Panc1 (cell line): ENCODE results near the gene ATOSA. TPM values are rescaled to one million over a fixed set of nuclear protein-coding genes. Genes with fewer than 3 reads are reported as not detected.

Experiments
- ATAC-seq: fragments of 200-7000 bp; cut with Tn5 transposase; 2 replicates; pipeline ENCODE4 v1.9.1; 2020; ENCODE audit warnings: mild to moderate bottlenecking, moderate library complexity
- BruUV-seq: library from RNA; stranded (reverse); fragments of 400-500 nt; replicated peaks from 2 replicates; lab custom pipeline; 2021; lab: Mats Ljungman, UMichigan
- CTCF ChIA-PET: fragments of 300-600 bp; sonication (Branson Sonifier 250); formaldehyde crosslinking; loops from one replicate; lab custom pipeline; 2022; ENCODE audit warnings: antibody characterized with exemption; lab: Charles Lee
- POLR2A ChIA-PET: fragments of 300-600 bp; sonication (Branson Sonifier 250); formaldehyde crosslinking; loops from one replicate; lab custom pipeline; 2022; ENCODE audit warnings: antibody characterized with exemption; lab: Charles Lee
- DNase-seq: peaks from one replicate; pipeline ENCODE4 v3.0.0-alpha.2; 2010; ENCODE audit warnings: low read depth, low spot score
- H3K27ac ChIP-seq: 2 replicates; pipeline ENCODE4 v1.5.1; 2011; ENCODE audit warnings: mild to moderate bottlenecking, low read length, inconsistent platforms
- H3K27me3 ChIP-seq: fragments of 200-500 bp; sonication (Bioruptor generic); 2 replicates; pipeline ENCODE4 v1.6.0; 2014; ENCODE audit warnings: low read length, inconsistent platforms; ENCODE audit not compliant: control insufficient read depth, insufficient read depth
- H3K36me3 ChIP-seq: fragments of 200-500 bp; sonication (Bioruptor generic); 2 replicates; pipeline ENCODE4 v1.5.1; 2014; ENCODE audit warnings: inconsistent platforms, mild to moderate bottlenecking, low read length, moderate library complexity; ENCODE audit not compliant: control insufficient read depth, insufficient read depth
- H3K4me1 ChIP-seq: 2 replicates; pipeline ENCODE4 v1.5.1; 2011; ENCODE audit warnings: inconsistent platforms, mild to moderate bottlenecking, low read length, moderate library complexity; ENCODE audit not compliant: control insufficient read depth, insufficient read depth
- H3K4me3 ChIP-seq, 2 experiments: 2 replicates each; pipeline ENCODE4 v1.5.1; 2011 to 2012; ENCODE audit warnings: low read depth in 2 of 2, low read length in 2 of 2, mild to moderate bottlenecking in 2 of 2, inconsistent platforms in 1 of 2, moderate library complexity in 1 of 2
- H3K9me3 ChIP-seq: fragments of 200-500 bp; sonication (Bioruptor generic); 2 replicates; pipeline ENCODE4 v1.5.1; 2014; ENCODE audit warnings: low read depth, mild to moderate bottlenecking, inconsistent platforms, low read length, moderate library complexity; ENCODE audit not compliant: control insufficient read depth, insufficient read depth
- POLR2AphosphoS5 ChIP-seq: IDR thresholded peaks from 2 replicates; pipeline ENCODE4 v1.6.1; 2012; ENCODE audit warnings: mild to moderate bottlenecking, low read depth, low read length, moderate library complexity
- SIN3A ChIP-seq: IDR thresholded peaks from 2 replicates; pipeline ENCODE4 v1.6.1; 2012; ENCODE audit warnings: low read depth, mild to moderate bottlenecking, low read length, moderate library complexity, borderline replicate concordance; ENCODE audit not compliant: insufficient read depth
- TCF7L2 ChIP-seq: IDR thresholded peaks from 2 replicates; pipeline ENCODE4 v1.6.1; 2011; ENCODE audit warnings: mild to moderate bottlenecking, low read depth, low read length, inconsistent platforms
- in situ Hi-C: cut with HindIII; loops from 2 replicates; pipeline ENCODE4 v1.10.0; 2016; ENCODE audit warnings: low sequenced_read_pairs, low pct_unique_long_range_greater_than_20kb
- intact Hi-C: fragments of 100-400 bp; cut with micrococcal nuclease; formaldehyde crosslinking; loops from one replicate; pipeline ENCODE4 v1.10.0; 2022; ENCODE audit not compliant: unreplicated experiment
- total RNA-seq: library from RNA; stranded (reverse); gene quantifications from one replicate; pipeline ENCODE4 v1.2.1, GENCODE V29; 2021; ENCODE audit not compliant: unreplicated experiment
- TF ChIP-seq, protein P1 (sequence below): fragments of 450-650 bp; IDR thresholded peaks from 2 replicates; pipeline ENCODE4 v1.5.1; 2017; ENCODE audit warnings: mild to moderate bottlenecking
- TF ChIP-seq, protein P2 (sequence below), 2 experiments: IDR thresholded peaks; 2 replicates each; pipeline ENCODE4 v1.6.1; 2011 to 2012; ENCODE audit warnings: low read depth in 2 of 2, control low read depth in 1 of 2, low read length in 1 of 2, mild to moderate bottlenecking in 1 of 2, moderate library complexity in 1 of 2; ENCODE audit not compliant: insufficient read depth in 1 of 2

ATOSA gene
- total RNA-seq, 1 experiment from 2014 or later = 18.5 TPM

DNA sequence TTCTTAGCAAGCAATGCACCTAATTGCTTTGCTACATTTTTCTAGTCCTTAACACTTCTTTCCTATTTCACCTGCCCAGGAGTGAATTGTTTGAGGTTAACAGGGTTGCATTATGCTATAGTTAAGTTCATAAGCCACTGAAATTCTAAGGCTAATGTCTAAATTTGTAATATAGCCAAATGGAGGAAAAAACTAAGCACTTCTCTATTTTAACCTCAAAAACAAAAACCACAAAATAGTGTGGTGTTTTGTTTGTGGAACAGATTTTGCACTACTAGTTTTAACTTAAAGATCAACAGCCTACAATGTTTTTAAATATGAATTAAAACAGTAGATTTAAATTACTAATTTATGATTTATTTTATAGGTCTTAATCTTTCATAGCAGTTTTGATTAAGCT is 5.5 kb downstream of the ATOSA start:
- no TSS peak for BruUV-seq
- H3K4me1 ChIP-seq = peaks cover 14% of the 10 kb centered on the region; the same call in 1 of the 2 replicates
- no peaks in the 10 kb centered on the region for H3K27me3 ChIP-seq
- no peaks in the 10 kb centered on the region for H3K9me3 ChIP-seq
- ChIA-PET POLR2A (no interaction called here), CTCF (interaction anchor here (1.4 kb wide), 1 partner anchor 62 kb away, joined by 5 read pairs; no protein-coding TSS in a partner anchor)
- DNase-seq = no peak
- no peaks in the 10 kb centered on the region; the same call in 1 of the 2 replicates for H3K36me3 ChIP-seq
- intact Hi-C loops = no loop called here
- ATAC-seq = no peak
- TF ChIP-seq, protein P1, sequence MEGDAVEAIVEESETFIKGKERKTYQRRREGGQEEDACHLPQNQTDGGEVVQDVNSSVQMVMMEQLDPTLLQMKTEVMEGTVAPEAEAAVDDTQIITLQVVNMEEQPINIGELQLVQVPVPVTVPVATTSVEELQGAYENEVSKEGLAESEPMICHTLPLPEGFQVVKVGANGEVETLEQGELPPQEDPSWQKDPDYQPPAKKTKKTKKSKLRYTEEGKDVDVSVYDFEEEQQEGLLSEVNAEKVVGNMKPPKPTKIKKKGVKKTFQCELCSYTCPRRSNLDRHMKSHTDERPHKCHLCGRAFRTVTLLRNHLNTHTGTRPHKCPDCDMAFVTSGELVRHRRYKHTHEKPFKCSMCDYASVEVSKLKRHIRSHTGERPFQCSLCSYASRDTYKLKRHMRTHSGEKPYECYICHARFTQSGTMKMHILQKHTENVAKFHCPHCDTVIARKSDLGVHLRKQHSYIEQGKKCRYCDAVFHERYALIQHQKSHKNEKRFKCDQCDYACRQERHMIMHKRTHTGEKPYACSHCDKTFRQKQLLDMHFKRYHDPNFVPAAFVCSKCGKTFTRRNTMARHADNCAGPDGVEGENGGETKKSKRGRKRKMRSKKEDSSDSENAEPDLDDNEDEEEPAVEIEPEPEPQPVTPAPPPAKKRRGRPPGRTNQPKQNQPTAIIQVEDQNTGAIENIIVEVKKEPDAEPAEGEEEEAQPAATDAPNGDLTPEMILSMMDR = no peak
- TF ChIP-seq, protein P2, sequence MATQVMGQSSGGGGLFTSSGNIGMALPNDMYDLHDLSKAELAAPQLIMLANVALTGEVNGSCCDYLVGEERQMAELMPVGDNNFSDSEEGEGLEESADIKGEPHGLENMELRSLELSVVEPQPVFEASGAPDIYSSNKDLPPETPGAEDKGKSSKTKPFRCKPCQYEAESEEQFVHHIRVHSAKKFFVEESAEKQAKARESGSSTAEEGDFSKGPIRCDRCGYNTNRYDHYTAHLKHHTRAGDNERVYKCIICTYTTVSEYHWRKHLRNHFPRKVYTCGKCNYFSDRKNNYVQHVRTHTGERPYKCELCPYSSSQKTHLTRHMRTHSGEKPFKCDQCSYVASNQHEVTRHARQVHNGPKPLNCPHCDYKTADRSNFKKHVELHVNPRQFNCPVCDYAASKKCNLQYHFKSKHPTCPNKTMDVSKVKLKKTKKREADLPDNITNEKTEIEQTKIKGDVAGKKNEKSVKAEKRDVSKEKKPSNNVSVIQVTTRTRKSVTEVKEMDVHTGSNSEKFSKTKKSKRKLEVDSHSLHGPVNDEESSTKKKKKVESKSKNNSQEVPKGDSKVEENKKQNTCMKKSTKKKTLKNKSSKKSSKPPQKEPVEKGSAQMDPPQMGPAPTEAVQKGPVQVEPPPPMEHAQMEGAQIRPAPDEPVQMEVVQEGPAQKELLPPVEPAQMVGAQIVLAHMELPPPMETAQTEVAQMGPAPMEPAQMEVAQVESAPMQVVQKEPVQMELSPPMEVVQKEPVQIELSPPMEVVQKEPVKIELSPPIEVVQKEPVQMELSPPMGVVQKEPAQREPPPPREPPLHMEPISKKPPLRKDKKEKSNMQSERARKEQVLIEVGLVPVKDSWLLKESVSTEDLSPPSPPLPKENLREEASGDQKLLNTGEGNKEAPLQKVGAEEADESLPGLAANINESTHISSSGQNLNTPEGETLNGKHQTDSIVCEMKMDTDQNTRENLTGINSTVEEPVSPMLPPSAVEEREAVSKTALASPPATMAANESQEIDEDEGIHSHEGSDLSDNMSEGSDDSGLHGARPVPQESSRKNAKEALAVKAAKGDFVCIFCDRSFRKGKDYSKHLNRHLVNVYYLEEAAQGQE (IDR thresholded peaks at IDR 0.05; ENCODE audit: insufficient read depth in 1 of 2, low read depth in 2 of 2, low read length in 1 of 2) = no peak
- TF ChIP-seq SIN3A (no peak), TCF7L2 (no peak), POLR2AphosphoS5 (no peak)
- H3K27ac ChIP-seq = no peak overlapping the region; the same call in 1 of the 2 replicates
- in situ Hi-C loops = no loop called here
- no peak overlapping the region for H3K4me3 ChIP-seq

DNA sequence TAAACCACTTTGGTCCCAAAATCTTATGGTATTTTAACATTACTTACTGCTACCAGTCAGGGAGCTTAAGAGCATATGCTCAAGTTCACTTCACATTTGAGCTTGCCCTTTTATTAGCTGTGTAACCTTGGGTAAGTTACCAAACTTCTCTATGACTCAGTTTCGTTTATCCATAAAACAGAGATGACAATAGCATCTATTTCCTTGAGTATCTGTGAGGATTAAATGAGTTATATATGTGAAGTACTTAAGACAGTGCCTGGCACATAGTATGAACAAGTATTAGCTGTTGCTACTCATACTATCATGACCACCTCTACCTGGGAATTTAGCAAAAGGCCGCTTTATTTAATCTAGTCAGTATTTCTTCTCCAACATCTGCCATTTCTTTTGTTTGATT is 5.9 kb downstream of the ATOSA start:
- POLR2A ChIA-PET = interaction anchor here (1.0 kb wide), 1 partner anchor 22 kb away, joined by 3 read pairs; no protein-coding TSS in a partner anchor
- CTCF ChIA-PET = interaction anchor here (1.4 kb wide), 1 partner anchor 62 kb away, joined by 5 read pairs; no protein-coding TSS in a partner anchor
- no peak overlapping the region; the same call in 1 of the 2 replicates for H3K27ac ChIP-seq
- BruUV-seq = no TSS peak
- ATAC-seq (no peak), DNase-seq (no peak)
- in situ Hi-C loops = no loop called here
- H3K4me1 ChIP-seq = peaks cover 14% of the 10 kb centered on the region; the same call in 1 of the 2 replicates
- H3K4me3 ChIP-seq = no peak overlapping the region
- H3K27me3 ChIP-seq = no peaks in the 10 kb centered on the region
- intact Hi-C loops = no loop called here
- no peaks in the 10 kb centered on the region for H3K9me3 ChIP-seq
- no peak for TF ChIP-seq TCF7L2
- no peak for TF ChIP-seq POLR2AphosphoS5
- TF ChIP-seq, protein P1 = no peak
- TF ChIP-seq SIN3A = no peak
- H3K36me3 ChIP-seq = no peaks in the 10 kb centered on the region; the same call in 1 of the 2 replicates
